NT2/D1 (cell line): ENCODE results near the gene IDNK.
"Not testable (repeated sequence)": the region's sequence is repeated elsewhere in the genome, so short reads cannot be mapped to it uniquely, and the experiment has no call there.

Experiments
- DNase-seq: peaks from one replicate; pipeline ENCODE4 v3.0.0-alpha.2; 2011; ENCODE audit warnings: low read depth, low spot score
- H3K27me3 ChIP-seq: 2 replicates; pipeline ENCODE4 v1.6.0; 2011; ENCODE audit warnings: mild to moderate bottlenecking; ENCODE audit not compliant: insufficient read length, insufficient read depth
- H3K36me3 ChIP-seq: 2 replicates; pipeline ENCODE4 v1.6.1; 2011; ENCODE audit warnings: mild to moderate bottlenecking, low read length, mixed read lengths; ENCODE audit not compliant: insufficient read depth, insufficient read length
- H3K4me1 ChIP-seq: 2 replicates; pipeline ENCODE4 v1.5.1; 2011; ENCODE audit not compliant: insufficient read depth, insufficient read length
- H3K4me3 ChIP-seq: 2 replicates; pipeline ENCODE4 v1.5.1; 2011; ENCODE audit warnings: low read depth; ENCODE audit not compliant: insufficient read length
- H3K9ac ChIP-seq: 2 replicates; pipeline ENCODE4 v1.6.0; 2011; ENCODE audit warnings: low read depth; ENCODE audit not compliant: insufficient read length
- H3K9me3 ChIP-seq: 2 replicates; pipeline ENCODE4 v1.5.1; 2011; ENCODE audit warnings: mild to moderate bottlenecking, low read length; ENCODE audit not compliant: insufficient read depth
- SUZ12 ChIP-seq: IDR thresholded peaks from 2 replicates; pipeline ENCODE4 v1.6.1; 2011; ENCODE audit not compliant: insufficient read length, insufficient read depth; ENCODE audit errors: extremely low read depth
- YY1 ChIP-seq: IDR thresholded peaks from 2 replicates; pipeline ENCODE4 v1.6.1; 2011; ENCODE audit not compliant: insufficient read length, insufficient read depth
- ZNF274 ChIP-seq: IDR thresholded peaks from 2 replicates; pipeline ENCODE4 v1.6.1; 2011; ENCODE audit warnings: mild to moderate bottlenecking, low read depth, low read length

IDNK gene

GRCh38 chr9:83598487-83598886, 24.5 kb upstream of the IDNK start:
- no peak for DNase-seq
- Histone ChIP-seq H3K27me3 (no peaks in the 10 kb centered on the region), H3K9ac (no peak overlapping the region), H3K4me1 (no peaks in the 10 kb centered on the region), H3K9me3 (no peaks in the 10 kb centered on the region), H3K36me3 (no peaks in the 10 kb centered on the region), H3K4me3 (no peak overlapping the region)
- no peak for TF ChIP-seq ZNF274

DNA sequence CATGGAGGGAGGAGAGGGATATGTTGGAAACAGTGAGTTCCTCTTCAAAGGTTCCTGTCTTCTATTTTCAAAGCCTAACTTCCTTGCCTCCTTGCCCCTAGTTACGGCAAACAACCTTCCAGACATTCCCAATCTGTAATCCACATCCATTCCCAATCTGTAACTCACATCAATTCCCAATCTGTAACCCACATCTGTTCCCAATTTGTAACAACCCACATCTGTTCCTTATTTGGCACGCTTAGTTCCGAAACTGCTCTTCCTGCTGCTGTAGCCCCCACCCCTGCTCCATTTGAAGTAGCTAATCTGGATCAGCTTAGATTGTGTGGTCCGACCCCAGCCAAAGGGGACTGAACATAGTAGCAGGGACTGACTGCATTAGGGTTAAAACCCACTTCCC, 23.9 kb upstream of the IDNK start:
- H3K36me3 ChIP-seq = no peaks in the 10 kb centered on the region
- TF ChIP-seq YY1 (no peak), SUZ12 (no peak), ZNF274 (no peak)
- H3K4me1 ChIP-seq = no peaks in the 10 kb centered on the region
- H3K27me3 ChIP-seq = no peaks in the 10 kb centered on the region
- H3K9me3 ChIP-seq = no peaks in the 10 kb centered on the region
- no peak for DNase-seq
- no peak overlapping the region for H3K4me3 ChIP-seq
- H3K9ac ChIP-seq = no peak overlapping the region

- TF ChIP-seq SUZ12 = no peak
- no peaks in the 10 kb centered on the region for H3K4me1 ChIP-seq
- no peaks in the 10 kb centered on the region for H3K27me3 ChIP-seq
- no peak overlapping the region for H3K4me3 ChIP-seq
- no peaks in the 10 kb centered on the region for H3K36me3 ChIP-seq
- no peak for DNase-seq
- H3K9ac ChIP-seq = no peak overlapping the region
- H3K9me3 ChIP-seq = no peaks in the 10 kb centered on the region
These were observed 21.5 kb upstream of the IDNK start for GRCh38 chr9:83601463-83601862.

DNA sequence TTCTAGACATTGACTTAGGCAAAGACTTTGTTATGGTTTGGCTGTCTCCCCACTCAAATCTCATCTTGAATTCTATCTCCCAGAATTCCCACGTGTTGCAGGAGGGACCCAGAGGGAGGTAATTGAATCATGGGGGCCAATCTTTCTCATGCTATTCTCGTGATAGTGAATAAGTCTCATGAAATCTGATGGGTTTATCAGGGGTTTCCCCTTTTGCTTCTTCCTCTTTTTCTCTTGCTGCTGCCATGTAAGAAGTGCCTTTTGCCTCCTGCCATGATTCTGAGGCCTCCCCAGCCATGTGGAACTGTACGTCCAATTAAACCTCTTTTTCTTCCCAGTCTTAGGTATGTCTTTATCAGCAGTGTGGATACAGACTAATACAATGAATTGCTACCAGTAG, 15.3 kb upstream of the IDNK start:
- H3K27me3 ChIP-seq, H3K9me3 ChIP-seq, DNase-seq, H3K4me3 ChIP-seq, H3K36me3 ChIP-seq, H3K9ac ChIP-seq, H3K4me1 ChIP-seq: not testable (repeated sequence)

- not testable (repeated sequence) for H3K27me3 ChIP-seq, H3K9me3 ChIP-seq, H3K36me3 ChIP-seq, H3K4me3 ChIP-seq, H3K4me1 ChIP-seq, DNase-seq, H3K9ac ChIP-seq
These were observed 9.6 kb upstream of the IDNK start for GRCh38 chr9:83613298-83613697.

DNA sequence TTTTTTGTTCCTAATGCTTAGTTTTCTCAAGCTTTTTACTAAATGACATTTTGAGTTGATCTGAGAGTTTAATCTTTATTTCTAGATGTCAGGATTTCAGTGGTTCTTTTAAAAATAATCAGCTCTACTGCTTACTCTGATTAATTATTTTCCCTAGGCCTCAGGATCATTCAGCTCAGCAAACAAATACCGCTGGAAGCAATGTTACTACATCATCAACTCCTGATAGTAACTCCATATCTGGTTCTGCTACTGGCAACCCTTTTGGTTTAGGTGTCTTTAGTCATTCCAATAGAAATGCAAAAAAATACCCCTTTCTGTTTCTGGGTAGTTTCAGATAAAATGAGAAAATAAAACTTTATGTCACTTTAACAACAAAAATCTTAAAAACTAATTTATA, 5.6 kb upstream of the IDNK start:
- Histone ChIP-seq H3K9me3 (no peaks in the 10 kb centered on the region), H3K36me3 (no peaks in the 10 kb centered on the region), H3K4me1 (no peaks in the 10 kb centered on the region), H3K9ac (no peak overlapping the region), H3K4me3 (no peak overlapping the region), H3K27me3 (peaks cover 4% of the 10 kb centered on the region)
- TF ChIP-seq ZNF274 (no peak), SUZ12 (no peak), YY1 (no peak)
- DNase-seq = no peak

GRCh38 chr9:83620841-83621636, 1.9 kb upstream of the IDNK start:
- TF ChIP-seq ZNF274 = no peak
- no peak for TF ChIP-seq SUZ12
- TF ChIP-seq YY1 = no peak
- Histone ChIP-seq H3K36me3 (no peaks in the 10 kb centered on the region), H3K4me1 (no peaks in the 10 kb centered on the region), H3K4me3 (no peak overlapping the region), H3K9me3 (no peaks in the 10 kb centered on the region), H3K27me3 (peaks cover 20% of the 10 kb centered on the region), H3K9ac (no peak overlapping the region)
- DNase-seq = peak; percentile 44

GRCh38 chr9:83622433-83622938, 457 bp upstream of the IDNK start:
- Histone ChIP-seq H3K9me3 (no peaks in the 10 kb centered on the region), H3K4me3 (peak overlapping the region; percentile 68), H3K9ac (peak overlapping the region; percentile 81), H3K4me1 (no peaks in the 10 kb centered on the region), H3K36me3 (no peaks in the 10 kb centered on the region), H3K27me3 (peaks cover 20% of the 10 kb centered on the region)
- DNase-seq = no peak
- TF ChIP-seq YY1 (no peak), ZNF274 (no peak), SUZ12 (no peak)
